Effector memory CD8-positive, alpha-beta T cell (primary cell): ENCODE data around the gene RDH5.
A peak's percentile ranks its signal among the peaks of the same experiment; 100 is the strongest.

Source experiments
- ATAC-seq: fragments of 150-1000 bp; cut with Tn5 transposase; replicated peaks from 2 replicates; pipeline ENCODE4 v1.10.0; 2021; ENCODE audit warnings: mild to moderate bottlenecking, moderate library complexity
- DNase-seq, 3 experiments: peaks; one replicate each; pipeline ENCODE4 v3.0.0; 2021
- H3K27ac Mint-ChIP-seq, 2 donors: one replicate each; pipeline ENCODE4 v1.8.0; 2022; ENCODE audit warnings: mild to moderate bottlenecking in 2 of 2, mixed read lengths in 2 of 2, moderate library complexity in 2 of 2
- H3K27me3 Mint-ChIP-seq, 2 donors: one replicate each; pipeline ENCODE4 v1.8.0; 2022; ENCODE audit warnings: mixed read lengths in 2 of 2
- H3K36me3 Mint-ChIP-seq: one replicate; pipeline ENCODE4 v1.8.0; 2022; ENCODE audit warnings: mild to moderate bottlenecking, moderate library complexity, mixed read lengths; ENCODE audit not compliant: insufficient read depth
- H3K4me1 Mint-ChIP-seq, 2 donors: one replicate each; pipeline ENCODE4 v1.8.0; 2022; ENCODE audit warnings: low read depth in 2 of 2, mixed read lengths in 2 of 2
- H3K4me3 Mint-ChIP-seq, 2 donors: one replicate each; pipeline ENCODE4 v1.8.0; 2022; ENCODE audit warnings: mild to moderate bottlenecking in 2 of 2, mixed read lengths in 2 of 2, moderate library complexity in 2 of 2
- H3K9me3 Mint-ChIP-seq, 2 donors: one replicate each; pipeline ENCODE4 v1.8.0; 2022; ENCODE audit warnings: mixed read lengths in 2 of 2

RDH5 gene

DNA sequence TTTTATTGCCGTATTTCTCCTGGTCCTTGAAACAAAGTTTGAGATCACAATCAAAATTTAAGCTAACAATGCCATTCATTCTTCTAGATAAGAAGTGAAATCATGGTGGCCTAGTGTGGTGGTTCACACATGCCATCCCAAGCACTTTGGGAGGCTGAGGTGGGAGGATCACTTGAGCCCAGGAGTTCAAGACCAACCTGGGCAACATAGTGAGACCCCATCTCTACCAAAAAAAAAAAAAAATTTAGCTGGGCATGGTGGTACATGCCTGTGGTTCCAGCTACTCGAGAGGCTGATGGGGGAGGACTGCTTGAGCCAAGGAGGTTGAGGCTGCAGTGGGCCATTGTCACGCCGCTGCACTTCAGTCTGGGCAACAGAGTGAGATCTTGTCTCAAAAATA lies 47.0 kb downstream of the RDH5 start:
- H3K4me3 Mint-ChIP-seq, result no peak overlapping the region
- H3K4me1 Mint-ChIP-seq, result peaks cover 5 to 8% of the 10 kb centered on the region in 2 donors
- H3K27me3 Mint-ChIP-seq, result no peaks in the 10 kb centered on the region
- DNase-seq (no peak), ATAC-seq (no peak)
- H3K27ac Mint-ChIP-seq, result no peak overlapping the region
- H3K36me3 Mint-ChIP-seq, result peaks cover 49% of the 10 kb centered on the region
- H3K9me3 Mint-ChIP-seq, result no peaks in the 10 kb centered on the region

DNA sequence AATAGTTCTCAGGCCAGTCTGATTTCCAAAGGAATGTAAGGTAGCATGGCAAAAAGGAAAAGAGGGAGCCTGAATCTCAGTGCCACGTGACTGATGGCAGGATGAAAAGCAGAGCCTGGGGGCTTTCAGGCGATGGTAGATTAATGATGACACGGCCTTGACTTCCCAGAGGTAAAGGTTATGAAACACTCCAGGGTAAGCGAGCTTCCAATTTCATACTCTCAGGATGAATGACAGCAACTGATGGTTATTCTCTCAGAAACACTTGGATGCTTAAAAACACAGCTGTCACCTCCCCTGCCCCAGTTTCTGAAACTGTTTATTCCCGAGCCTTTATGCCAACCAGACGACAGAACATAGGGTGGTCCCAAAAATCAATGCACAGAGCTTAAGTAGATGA lies 51.5 kb downstream of the RDH5 start:
- DNase-seq (no peak), ATAC-seq (no peak)
- Mint-ChIP-seq H3K27ac (peak overlapping the region; percentile 29 to 33), H3K4me1 (peaks cover 0 to 19% of the 10 kb centered on the region in 2 donors), H3K4me3 (no peak overlapping the region), H3K27me3 (no peaks in the 10 kb centered on the region), H3K9me3 (no peaks in the 10 kb centered on the region), H3K36me3 (peaks cover 64% of the 10 kb centered on the region)
